GM10847 (cell line): ENCODE data around the gene TRAF4.

Experiments used
- POLR2A ChIP-seq: IDR thresholded peaks from 2 replicates; pipeline ENCODE4 v1.6.1; 2011; ENCODE audit not compliant: insufficient read length; ENCODE audit errors: extremely low read depth

Gene TRAF4

DNA sequence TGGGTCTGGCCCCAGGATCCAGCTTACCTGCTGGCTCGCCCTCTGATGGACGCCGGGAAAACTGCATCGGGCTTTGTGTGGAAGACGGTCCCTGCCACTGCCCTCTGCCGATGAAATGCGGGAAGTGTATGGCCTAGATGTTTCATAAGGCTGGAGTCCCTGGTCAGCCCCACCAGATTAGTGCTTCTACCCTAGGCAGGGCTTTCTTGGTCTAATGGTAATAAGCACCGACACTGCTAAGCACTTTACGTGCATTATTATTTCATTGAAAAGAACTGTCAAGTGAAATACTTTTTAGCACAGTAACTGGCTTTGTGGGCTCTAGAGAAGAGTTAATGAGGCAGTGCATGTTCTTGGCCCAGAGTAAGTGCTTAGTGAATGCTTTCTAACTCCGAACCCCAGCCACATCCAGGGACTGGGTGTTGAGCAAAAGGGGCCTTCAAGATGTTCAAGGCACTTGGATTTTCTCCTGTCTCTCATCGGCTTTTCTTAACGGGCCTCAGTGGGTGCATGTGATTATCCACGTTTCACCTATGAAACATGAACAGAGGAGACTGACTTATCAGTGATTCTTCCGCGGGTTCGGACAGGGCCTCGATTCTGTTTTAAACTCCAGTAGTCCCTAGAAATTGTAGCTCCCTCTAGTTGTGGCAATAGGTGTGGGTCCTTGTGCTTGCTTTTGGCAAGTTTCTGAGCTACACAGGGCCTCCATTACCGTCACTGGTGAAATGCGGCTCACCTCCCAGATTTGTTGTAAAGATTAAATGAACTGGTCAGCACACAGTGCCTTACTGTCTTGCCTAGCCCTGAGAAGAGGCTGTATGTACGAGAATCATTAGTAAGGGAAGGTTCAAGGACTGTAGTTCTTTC is 6.6 kb downstream of the TRAF4 start:
- no peak for TF ChIP-seq POLR2A

DNA sequence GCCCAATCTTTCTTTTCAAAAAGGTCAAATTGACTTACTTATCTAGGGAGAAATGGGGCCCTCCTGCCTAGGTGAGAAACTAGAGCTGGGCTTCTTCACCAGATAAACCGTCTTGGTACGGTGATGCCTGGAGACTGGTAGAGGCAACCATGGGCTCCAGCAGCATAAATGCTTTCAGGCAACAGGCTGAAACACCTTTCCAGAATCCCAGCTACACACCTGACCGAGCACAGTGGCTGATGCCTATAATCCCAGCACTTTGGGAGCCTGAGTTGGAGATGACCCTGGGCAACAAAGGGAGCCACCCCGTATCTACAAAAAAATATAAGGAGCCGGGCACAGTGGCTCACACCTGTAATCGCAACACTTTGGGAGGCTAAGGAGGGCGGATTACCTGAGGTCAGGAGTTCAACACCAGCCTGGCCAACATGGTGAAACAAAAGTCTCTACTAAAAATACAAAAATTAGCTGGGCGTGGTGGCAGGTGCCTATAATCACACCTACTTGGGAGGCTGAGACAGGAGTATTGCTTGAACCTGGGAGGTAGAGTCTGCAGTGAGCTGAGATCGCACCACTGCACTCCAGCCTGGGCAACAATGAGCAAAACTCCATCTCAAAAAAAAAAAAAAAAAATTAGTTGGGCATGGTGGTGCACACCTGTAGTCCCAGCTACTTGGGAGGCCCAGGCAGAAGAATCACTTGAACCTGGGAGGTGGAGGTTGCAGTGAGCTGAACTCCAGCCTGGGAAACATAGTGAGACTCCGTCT is 8.0 kb downstream of the TRAF4 start:
- no peak for TF ChIP-seq POLR2A

GRCh38 chr17:28755486-28755885 is 11.7 kb downstream of the TRAF4 start:
- TF ChIP-seq POLR2A = no peak

DNA sequence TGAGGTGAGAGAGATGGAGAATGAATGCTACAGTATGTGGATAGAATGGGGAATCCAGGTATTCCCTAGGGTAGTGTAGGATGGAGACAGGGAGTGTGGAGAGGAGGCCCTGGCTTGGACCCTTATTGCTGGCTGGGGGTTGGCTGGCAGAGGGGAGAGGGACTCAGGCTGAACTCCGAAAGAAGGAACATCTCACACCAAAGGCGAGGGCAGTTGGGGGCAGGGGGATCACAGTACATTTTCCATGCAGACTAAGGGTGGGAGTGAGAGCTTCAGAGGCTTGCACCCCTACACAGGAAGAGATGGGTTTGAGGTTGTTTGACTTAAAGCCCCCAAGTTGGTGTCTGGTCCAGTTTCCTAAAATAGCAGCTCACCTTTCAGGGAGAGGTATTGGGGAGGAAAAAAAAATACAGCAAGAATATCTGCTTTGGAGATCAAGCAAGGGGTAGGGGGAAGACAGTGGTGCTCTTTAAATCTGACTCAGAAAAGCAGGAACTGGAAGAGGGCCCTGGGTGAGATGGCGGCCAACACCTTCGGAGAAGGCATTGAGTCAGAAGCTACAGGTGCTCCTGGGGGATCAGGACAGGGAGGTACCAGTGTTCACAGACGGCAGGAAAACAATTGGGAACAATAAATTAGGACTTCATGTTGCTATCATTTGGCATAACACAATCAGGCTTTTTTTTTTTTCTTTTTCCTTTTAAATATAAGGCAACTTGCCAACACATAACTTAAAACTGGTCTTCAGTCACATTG is 12.4 kb downstream of the TRAF4 start:
- TF ChIP-seq POLR2A = no peak

DNA sequence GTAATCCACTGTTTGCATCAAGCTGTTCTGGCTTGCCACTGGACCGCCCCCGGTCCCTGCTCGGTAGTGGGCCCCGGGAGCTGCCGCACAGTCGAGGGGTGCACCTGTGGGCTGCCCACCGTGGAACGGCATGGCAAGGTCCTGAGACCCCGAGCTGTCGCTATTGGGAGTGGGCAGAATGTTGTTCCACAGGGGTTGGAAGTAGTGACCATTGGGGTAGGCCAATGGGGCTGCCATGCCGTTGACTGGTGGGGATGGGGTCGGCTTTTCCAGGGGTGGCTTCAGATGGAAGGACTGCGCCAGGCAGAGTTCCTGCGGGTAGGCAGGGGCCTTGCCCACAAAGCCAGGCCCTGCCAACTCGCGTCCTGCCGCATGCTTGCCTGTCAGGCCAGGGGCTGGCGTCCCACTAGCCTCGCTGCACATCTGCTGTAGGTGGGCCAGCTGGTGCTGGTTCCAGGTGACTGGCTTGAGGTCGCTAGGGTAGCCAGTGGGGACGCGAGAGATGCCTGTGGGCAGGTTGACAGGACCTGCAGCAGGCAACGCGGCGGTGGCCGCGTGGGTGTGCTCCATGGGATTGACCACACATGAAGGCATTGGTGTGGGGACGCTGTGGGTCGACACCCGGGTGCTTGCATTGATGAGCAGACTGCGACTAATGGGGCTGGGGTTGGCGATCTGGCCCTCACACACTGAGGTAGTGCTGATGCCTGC is 14.8 kb downstream of the TRAF4 start:
- no peak for TF ChIP-seq POLR2A

DNA sequence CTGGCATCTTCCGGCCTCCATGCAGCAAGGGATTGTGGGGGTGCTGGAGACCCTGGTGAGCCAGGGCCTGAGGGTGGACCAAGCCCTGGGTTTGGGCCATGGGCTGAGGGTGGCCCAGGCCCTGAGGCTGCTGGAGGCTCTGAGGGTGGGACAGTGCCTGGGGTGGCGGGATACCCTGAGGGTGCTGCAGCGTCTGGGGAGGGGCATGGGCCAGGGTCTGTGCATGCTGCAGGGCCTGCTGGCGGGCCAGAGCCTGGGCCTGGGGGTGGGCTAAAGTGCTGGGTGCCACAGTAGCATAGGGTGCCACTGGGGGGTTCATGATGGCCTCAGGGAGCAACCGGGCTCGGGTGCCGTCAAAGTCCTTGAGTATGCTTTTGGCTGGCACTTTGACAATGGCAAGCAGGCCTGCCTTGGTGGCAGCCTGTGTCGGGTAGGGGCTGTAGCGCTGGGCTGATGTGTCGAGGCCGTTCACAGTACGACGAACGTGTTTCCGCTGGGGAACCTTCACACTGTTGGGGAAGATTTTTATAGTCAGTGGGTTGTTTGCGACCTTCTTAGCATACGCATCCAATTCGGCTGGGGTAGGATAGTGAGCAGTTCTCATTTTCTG is 15.6 kb downstream of the TRAF4 start:
- TF ChIP-seq POLR2A = no peak

- TF ChIP-seq POLR2A = no peak
Observed at GRCh38 chr17:28760601-28761562, 17.1 kb downstream of the TRAF4 start.

DNA sequence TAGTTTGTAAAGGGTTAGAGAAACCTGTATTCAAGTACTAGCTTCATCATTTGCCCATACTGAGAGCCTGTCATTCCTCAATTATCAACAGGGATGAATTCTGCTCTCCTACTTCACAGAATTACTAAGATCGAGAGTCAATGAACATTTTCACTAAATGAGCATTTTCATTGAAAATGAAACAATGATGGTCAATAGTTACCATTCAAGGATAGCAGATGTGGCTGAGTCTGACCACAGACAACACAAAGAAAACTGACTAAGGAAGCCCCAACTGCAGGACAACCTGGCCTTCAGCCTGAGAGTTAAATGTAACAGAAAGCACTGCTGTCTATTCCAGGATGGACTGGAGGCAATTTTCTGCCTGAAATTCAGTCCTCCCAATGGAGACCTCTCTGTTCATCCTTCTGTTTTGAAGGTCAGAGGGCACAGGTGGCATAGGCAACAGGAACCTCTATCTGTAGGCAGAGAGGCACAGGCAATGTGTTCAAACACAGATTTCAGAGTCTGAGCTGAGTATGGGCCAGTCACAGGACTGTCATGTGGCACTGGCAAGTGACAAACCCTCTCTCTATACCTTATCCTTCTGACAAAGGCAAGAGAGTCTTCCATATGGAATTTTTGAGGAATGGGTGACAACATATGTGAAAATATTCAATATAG is 19.5 kb downstream of the TRAF4 start:
- TF ChIP-seq POLR2A = no peak

- TF ChIP-seq POLR2A = no peak
Observed at GRCh38 chr17:28763804-28764266, 20.0 kb downstream of the TRAF4 start.

DNA sequence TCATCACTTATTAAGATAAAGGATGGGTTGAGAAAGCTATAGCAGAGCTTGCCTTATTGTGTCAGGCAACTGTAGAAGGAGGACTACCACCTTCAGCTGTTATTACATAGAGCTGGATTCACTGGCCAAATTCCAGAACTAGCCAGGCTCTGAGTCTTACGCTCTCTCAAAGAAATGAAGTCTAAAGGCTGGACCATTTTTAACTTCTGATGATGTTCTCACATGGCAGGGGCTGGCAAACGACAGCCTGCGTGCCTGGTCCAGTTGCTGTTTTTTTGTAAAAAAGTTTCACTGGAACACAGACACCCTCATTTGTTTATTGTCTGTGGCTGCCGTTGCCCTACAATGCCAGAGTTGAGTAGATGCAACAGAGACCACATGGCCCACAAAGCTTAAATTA is 21.2 kb downstream of the TRAF4 start:
- TF ChIP-seq POLR2A = no peak

- TF ChIP-seq POLR2A = no peak
Observed at GRCh38 chr17:28773736-28774135, 29.9 kb downstream of the TRAF4 start.

- TF ChIP-seq POLR2A = no peak
Observed at GRCh38 chr17:28774206-28774605, 30.4 kb downstream of the TRAF4 start.

DNA sequence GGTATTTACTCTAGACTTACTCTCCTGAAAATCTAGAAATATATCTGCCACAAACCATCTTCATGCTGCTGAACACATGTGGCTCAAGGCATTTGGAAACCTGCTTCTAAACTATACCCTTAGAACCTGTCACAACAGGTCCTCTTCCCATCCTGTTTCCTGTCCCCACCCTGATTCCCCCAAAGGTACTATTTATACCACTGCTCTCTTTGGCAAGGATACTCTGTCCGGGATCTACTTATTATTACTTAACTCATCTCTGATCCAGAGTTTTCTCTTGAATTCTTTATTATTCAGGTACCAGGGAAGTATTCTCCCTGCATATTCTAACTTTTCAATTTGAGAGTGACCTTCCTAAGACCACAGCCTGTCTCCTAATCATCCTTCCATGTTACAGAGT is 33.4 kb downstream of the TRAF4 start:
- TF ChIP-seq POLR2A = no peak

- no peak for TF ChIP-seq POLR2A
Observed at GRCh38 chr17:28783161-28783560, 39.4 kb downstream of the TRAF4 start.
